WTC11 (cell line): ENCODE measurements around the gene TFEB. TPM values are rescaled to one million over a fixed set of nuclear protein-coding genes. Genes with fewer than 3 reads are reported as not detected.

Experiments
- ATAC-seq: fragments of 200-7000 bp; cut with Tn5 transposase; 2 replicates; pipeline ENCODE4 v1.10.0; 2021; ENCODE audit warnings: mild to moderate bottlenecking, moderate library complexity
- CTCF ChIA-PET: fragments of 300-600 bp; sonication (Branson Sonifier 250); formaldehyde crosslinking; loops from one replicate; lab custom pipeline; 2021; ENCODE audit warnings: antibody characterized with exemption; lab: Charles Lee
- POLR2A ChIA-PET: fragments of 350-600 bp; sonication (Branson Sonifier 250); formaldehyde crosslinking; loops from one replicate; lab custom pipeline; 2021; ENCODE audit warnings: antibody characterized with exemption; lab: Charles Lee
- DNase-seq: peaks from one replicate; pipeline ENCODE4 v3.0.0; 2021; ENCODE audit warnings: low spot score
- H3K27ac Mint-ChIP-seq: 2 replicates; pipeline ENCODE4 v1.8.0; 2021; ENCODE audit warnings: mixed read lengths
- H3K27me3 Mint-ChIP-seq: 2 replicates; pipeline ENCODE4 v1.8.0; 2021; ENCODE audit warnings: low read depth, mild to moderate bottlenecking, moderate library complexity, mixed read lengths
- H3K36me3 Mint-ChIP-seq: 2 replicates; pipeline ENCODE4 v1.8.0; 2021; ENCODE audit warnings: mixed read lengths
- H3K4me1 Mint-ChIP-seq: 2 replicates; pipeline ENCODE4 v1.8.0; 2022; ENCODE audit warnings: mixed read lengths
- H3K4me3 Mint-ChIP-seq: 2 replicates; pipeline ENCODE4 v1.8.0; 2021; ENCODE audit warnings: mild to moderate bottlenecking, moderate library complexity, mixed read lengths
- H3K9me3 Mint-ChIP-seq: 2 replicates; pipeline ENCODE4 v1.8.0; 2021; ENCODE audit warnings: mixed read lengths
- FOXK1 ChIP-seq: sonication (generic); formaldehyde crosslinking; IDR thresholded peaks from 2 replicates; pipeline ENCODE4 v1.8.0; 2022; ENCODE audit warnings: mild to moderate bottlenecking, moderate library complexity, missing genetic modification reagents
- GABPB1 ChIP-seq: sonication (generic); formaldehyde crosslinking; IDR thresholded peaks from 2 replicates; pipeline ENCODE4 v1.8.1; 2023; ENCODE audit warnings: mild to moderate bottlenecking, missing genetic modification reagents
- GRHL2 ChIP-seq: fragments of 250-450 bp; sonication (Bioruptor Pico); IDR thresholded peaks from 2 replicates; pipeline ENCODE4 v1.8.0; 2022; ENCODE audit warnings: mild to moderate bottlenecking, moderate library complexity; ENCODE audit not compliant: insufficient replicate concordance, severe bottlenecking
- HMGA2 ChIP-seq: fragments of 250-450 bp; sonication (Bioruptor Pico); IDR thresholded peaks from 2 replicates; pipeline ENCODE4 v1.4.0; 2021; ENCODE audit warnings: mild to moderate bottlenecking, moderate library complexity
- JUN ChIP-seq: sonication (generic); formaldehyde crosslinking; IDR thresholded peaks from 2 replicates; pipeline ENCODE4 v1.8.0; 2023; ENCODE audit warnings: mild to moderate bottlenecking, missing genetic modification reagents
- KAT7 ChIP-seq: sonication (generic); formaldehyde crosslinking; IDR thresholded peaks from 2 replicates; pipeline ENCODE4 v1.8.1; 2023; ENCODE audit warnings: missing genetic modification reagents, mild to moderate bottlenecking, borderline replicate concordance
- SOX15 ChIP-seq: fragments of 250-450 bp; sonication (Bioruptor Pico); IDR thresholded peaks from 2 replicates; pipeline ENCODE4 v1.9.0; 2021; ENCODE audit warnings: mild to moderate bottlenecking
- TEAD1 ChIP-seq: sonication (generic); formaldehyde crosslinking; IDR thresholded peaks from 2 replicates; pipeline ENCODE4 v1.8.0; 2022; ENCODE audit warnings: mild to moderate bottlenecking, missing genetic modification reagents
- ZNF138 ChIP-seq: sonication (generic); formaldehyde crosslinking; conservative IDR thresholded peaks from 2 replicates; pipeline ENCODE4 v1.8.1; 2022; ENCODE audit warnings: mild to moderate bottlenecking, moderate library complexity, missing genetic modification reagents
- ZNF219 ChIP-seq: sonication (generic); formaldehyde crosslinking; IDR thresholded peaks from 2 replicates; pipeline ENCODE4 v1.8.0; 2023; ENCODE audit warnings: missing genetic modification reagents, mild to moderate bottlenecking, borderline replicate concordance
- ZNF396 ChIP-seq: fragments of 250-450 bp; sonication (Bioruptor Pico); IDR thresholded peaks from 2 replicates; pipeline ENCODE4 v1.8.0; 2021; ENCODE audit warnings: mild to moderate bottlenecking, moderate library complexity, borderline replicate concordance
- total RNA-seq: library from RNA; stranded (reverse); gene quantifications from 3 replicates; pipeline ENCODE4 v1.2.3, GENCODE V29; 2021
- TF ChIP-seq, protein P1 (sequence below): fragments of 200-600 bp; IDR thresholded peaks from 2 replicates; pipeline ENCODE4 v1.8.0; 2022; ENCODE audit warnings: antibody characterized with exemption
- TF ChIP-seq, protein P2 (sequence below): sonication (generic); formaldehyde crosslinking; IDR thresholded peaks from 2 replicates; pipeline ENCODE4 v1.8.1; 2022; ENCODE audit warnings: missing genetic modification reagents, borderline replicate concordance
- TF ChIP-seq, protein P3 (sequence below): sonication (generic); formaldehyde crosslinking; IDR thresholded peaks from 2 replicates; pipeline ENCODE4 v1.8.0; 2022; ENCODE audit warnings: mild to moderate bottlenecking, missing genetic modification reagents
- TF ChIP-seq, protein P4 (sequence below): sonication (generic); formaldehyde crosslinking; IDR thresholded peaks from 2 replicates; pipeline ENCODE4 v1.8.1; 2022; ENCODE audit warnings: low read depth, missing genetic modification reagents, borderline replicate concordance

TFEB gene
- total RNA-seq, 1 experiment from 2014 or later, result 3.9 TPM

DNA sequence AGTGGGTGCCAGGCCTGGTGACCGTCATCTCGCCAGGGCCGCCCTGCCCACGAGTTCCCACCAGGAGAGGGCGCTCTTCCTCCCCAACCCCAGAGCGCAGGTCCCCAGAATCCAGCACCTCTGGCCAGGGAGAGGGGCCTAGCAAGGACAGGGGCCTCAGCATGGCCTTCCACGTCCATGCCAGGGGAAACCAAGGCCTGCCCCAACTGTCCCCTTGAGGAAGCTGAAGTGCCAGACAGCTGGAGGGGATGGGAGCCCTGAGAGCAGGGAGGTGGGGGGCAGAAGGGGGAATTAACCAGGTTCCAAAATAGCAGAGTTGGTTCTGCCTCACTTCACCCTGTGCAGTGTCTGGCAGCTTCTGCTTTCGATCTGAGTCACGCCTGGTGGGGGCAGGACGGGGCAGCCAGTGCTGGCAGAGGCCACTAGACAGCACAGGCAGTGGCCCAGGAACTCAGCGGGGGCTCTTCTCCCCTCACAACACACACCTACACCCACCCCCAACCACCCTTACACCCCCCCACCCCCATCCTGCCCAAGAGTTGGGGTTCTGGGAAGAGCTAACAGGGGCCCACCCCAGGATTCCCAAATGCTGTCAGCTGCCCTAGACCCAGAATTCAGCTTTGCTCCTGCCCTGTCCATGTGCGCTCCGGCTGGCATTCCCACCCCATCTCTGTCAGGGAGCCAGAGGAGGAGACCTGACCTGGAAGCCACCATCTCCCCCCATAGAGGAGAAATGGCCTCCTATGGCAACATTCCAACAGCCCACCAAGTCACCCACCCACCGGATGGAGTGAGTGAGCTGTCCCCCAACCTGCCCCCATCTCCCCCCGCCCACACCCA lies 29.2 kb downstream of the TFEB start (continued):
- TF ChIP-seq GABPB1 (CRISPR knock-in tag) (no peak), ZNF138 (CRISPR knock-in tag) (no peak), JUN (CRISPR knock-in tag) (no peak), TEAD1 (CRISPR knock-in tag) (0 out of 2 replicates have a peak, but pooled peaks have one; percentile 36)
- TF ChIP-seq, protein P1, sequence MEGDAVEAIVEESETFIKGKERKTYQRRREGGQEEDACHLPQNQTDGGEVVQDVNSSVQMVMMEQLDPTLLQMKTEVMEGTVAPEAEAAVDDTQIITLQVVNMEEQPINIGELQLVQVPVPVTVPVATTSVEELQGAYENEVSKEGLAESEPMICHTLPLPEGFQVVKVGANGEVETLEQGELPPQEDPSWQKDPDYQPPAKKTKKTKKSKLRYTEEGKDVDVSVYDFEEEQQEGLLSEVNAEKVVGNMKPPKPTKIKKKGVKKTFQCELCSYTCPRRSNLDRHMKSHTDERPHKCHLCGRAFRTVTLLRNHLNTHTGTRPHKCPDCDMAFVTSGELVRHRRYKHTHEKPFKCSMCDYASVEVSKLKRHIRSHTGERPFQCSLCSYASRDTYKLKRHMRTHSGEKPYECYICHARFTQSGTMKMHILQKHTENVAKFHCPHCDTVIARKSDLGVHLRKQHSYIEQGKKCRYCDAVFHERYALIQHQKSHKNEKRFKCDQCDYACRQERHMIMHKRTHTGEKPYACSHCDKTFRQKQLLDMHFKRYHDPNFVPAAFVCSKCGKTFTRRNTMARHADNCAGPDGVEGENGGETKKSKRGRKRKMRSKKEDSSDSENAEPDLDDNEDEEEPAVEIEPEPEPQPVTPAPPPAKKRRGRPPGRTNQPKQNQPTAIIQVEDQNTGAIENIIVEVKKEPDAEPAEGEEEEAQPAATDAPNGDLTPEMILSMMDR, result peak; percentile 90
- TF ChIP-seq, protein P2, sequence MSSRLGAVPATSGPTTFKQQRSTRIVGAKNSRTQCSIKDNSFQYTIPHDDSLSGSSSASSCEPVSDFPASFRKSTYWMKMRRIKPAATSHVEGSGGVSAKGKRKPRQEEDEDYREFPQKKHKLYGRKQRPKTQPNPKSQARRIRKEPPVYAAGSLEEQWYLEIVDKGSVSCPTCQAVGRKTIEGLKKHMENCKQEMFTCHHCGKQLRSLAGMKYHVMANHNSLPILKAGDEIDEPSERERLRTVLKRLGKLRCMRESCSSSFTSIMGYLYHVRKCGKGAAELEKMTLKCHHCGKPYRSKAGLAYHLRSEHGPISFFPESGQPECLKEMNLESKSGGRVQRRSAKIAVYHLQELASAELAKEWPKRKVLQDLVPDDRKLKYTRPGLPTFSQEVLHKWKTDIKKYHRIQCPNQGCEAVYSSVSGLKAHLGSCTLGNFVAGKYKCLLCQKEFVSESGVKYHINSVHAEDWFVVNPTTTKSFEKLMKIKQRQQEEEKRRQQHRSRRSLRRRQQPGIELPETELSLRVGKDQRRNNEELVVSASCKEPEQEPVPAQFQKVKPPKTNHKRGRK, result no peak
- TF ChIP-seq, protein P3, sequence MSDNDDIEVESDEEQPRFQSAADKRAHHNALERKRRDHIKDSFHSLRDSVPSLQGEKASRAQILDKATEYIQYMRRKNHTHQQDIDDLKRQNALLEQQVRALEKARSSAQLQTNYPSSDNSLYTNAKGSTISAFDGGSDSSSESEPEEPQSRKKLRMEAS, result 0 out of 2 replicates have a peak, but pooled peaks have one; percentile 52
- TF ChIP-seq, all 79 proteins: peak for 7

DNA sequence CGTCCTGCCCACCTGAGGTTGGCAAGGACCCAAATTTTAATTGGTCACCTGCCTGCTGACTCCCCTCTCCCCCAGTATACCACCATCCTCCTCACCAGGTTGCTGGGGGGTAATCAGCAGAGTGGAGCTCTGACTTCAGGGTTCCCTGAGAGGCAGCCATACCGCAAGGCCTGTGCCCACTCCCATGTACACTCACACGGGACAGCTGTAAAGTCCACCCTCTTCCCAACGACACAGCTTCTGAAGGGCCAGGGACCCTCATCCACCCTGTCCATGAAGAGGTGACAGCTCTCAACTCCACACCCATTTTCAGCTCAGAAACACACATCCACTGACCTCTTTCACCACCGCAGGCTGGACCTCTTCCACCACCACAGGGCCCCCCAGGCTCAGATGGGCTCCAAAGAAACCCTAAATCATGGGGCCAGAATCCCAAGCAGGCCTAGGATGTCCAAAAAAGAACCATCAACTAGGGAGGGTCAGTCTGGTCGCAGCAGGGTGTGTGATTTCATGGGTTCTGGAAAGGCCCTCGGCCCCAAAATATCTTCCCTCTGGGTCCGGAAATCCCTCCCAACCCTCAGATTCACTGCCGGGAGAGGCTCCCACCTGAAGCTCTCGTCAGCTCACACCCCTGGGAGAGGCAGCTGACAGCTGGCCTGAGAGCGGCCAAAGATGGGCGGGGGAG lies 30.0 kb downstream of the TFEB start:
- H3K4me1 Mint-ChIP-seq, result peaks cover 11% of the 10 kb centered on the region
- H3K27me3 Mint-ChIP-seq, result no peaks in the 10 kb centered on the region
- H3K27ac Mint-ChIP-seq, result no peak overlapping the region; the same call in 1 of the 2 replicates
- H3K36me3 Mint-ChIP-seq, result no peaks in the 10 kb centered on the region
- no peak overlapping the region for H3K4me3 Mint-ChIP-seq
- TF ChIP-seq ZNF396 (CRISPR knock-in tag) (no peak), ZNF219 (CRISPR knock-in tag) (no peak), KAT7 (CRISPR knock-in tag) (no peak)
- no peak for DNase-seq
- no peak for ATAC-seq
- ChIA-PET POLR2A (no interaction called here), CTCF (interaction anchor here (0.8 to 4.6 kb wide), 25 partner anchors 11 to 339 kb away, joined by 3 to 39 read pairs (median 5); partner anchors contain the start of genes TFEB and TOMM6)
- H3K9me3 Mint-ChIP-seq, result no peaks in the 10 kb centered on the region

DNA sequence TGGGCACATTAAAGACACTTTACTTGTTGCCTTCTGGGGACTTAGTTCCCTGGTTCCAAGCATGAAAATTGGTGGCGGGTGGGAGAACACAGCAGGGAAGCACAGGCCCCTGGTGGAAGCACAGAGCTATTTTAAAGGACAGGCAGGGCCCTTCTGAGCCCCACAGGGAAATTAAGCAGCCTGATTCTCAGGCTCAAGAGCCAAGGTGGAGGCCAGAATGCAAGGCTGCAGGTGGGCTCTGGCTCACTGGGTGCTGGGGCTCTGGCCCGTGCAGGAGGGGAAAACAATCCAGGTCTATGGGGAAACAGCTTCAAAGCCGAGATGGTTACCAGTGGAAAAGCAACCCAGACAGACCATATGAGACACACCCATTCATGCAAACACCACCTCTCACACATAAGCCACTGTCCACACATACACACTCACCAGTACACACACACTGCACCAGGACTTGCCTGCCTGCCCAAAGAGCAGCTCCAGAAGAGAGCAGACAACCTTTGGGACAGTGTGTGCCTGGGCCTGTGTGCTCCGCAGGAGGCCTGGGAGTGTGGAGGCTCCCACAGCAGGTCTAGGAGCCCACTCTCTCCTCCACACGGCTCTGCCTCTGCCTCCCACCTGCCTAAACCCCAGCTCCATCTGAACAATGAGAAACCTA lies 30.6 kb downstream of the TFEB start:
- no peak for TF ChIP-seq SOX15 (CRISPR knock-in tag)
- TF ChIP-seq, protein P4, sequence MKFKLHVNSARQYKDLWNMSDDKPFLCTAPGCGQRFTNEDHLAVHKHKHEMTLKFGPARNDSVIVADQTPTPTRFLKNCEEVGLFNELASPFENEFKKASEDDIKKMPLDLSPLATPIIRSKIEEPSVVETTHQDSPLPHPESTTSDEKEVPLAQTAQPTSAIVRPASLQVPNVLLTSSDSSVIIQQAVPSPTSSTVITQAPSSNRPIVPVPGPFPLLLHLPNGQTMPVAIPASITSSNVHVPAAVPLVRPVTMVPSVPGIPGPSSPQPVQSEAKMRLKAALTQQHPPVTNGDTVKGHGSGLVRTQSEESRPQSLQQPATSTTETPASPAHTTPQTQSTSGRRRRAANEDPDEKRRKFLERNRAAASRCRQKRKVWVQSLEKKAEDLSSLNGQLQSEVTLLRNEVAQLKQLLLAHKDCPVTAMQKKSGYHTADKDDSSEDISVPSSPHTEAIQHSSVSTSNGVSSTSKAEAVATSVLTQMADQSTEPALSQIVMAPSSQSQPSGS (CRISPR knock-in tag), result no peak
- no peak for TF ChIP-seq HMGA2 (CRISPR knock-in tag)
- TF ChIP-seq FOXK1 (CRISPR knock-in tag), result no peak
- TF ChIP-seq, protein P2, result no peak
- no peak for TF ChIP-seq GRHL2
- TF ChIP-seq, all 79 proteins: peak for 0
- POLR2A ChIA-PET, result no interaction called here
- CTCF ChIA-PET, result interaction anchor here (0.9 to 4.6 kb wide), 19 partner anchors 10 to 337 kb away, joined by 3 to 39 read pairs (median 6); partner anchors contain the start of genes TFEB and TOMM6
- no peak overlapping the region for H3K27ac Mint-ChIP-seq
- ATAC-seq (no peak), DNase-seq (no peak)
- no peaks in the 10 kb centered on the region for H3K27me3 Mint-ChIP-seq
- no peak overlapping the region for H3K4me3 Mint-ChIP-seq
- H3K9me3 Mint-ChIP-seq, result no peaks in the 10 kb centered on the region
- H3K36me3 Mint-ChIP-seq, result no peaks in the 10 kb centered on the region
- peaks cover 14% of the 10 kb centered on the region for H3K4me1 Mint-ChIP-seq
